H9 (cell line): ENCODE data around the gene MYO5B. TPM values are rescaled to one million over a fixed set of nuclear protein-coding genes. Genes with fewer than 3 reads are reported as not detected.

Experiments
- DNase-seq: peaks from one replicate; pipeline ENCODE4 v3.0.0-alpha.2; 2017
- H2AFZ ChIP-seq: one replicate; pipeline ENCODE4 v1.6.1; 2013; ENCODE audit warnings: mild to moderate bottlenecking, low read length, control low read depth, moderate library complexity
- H2AK5ac ChIP-seq: 2 replicates; pipeline ENCODE4 v1.6.1; 2013; ENCODE audit warnings: low read length, control low read depth, mixed read lengths; ENCODE audit not compliant: insufficient read length
- H2BK120ac ChIP-seq: one replicate; pipeline ENCODE4 v1.6.1; 2013; ENCODE audit warnings: low read depth, mild to moderate bottlenecking, low read length, control low read depth, inconsistent platforms; ENCODE audit not compliant: poor library complexity, severe bottlenecking
- H2BK12ac ChIP-seq: 2 replicates; pipeline ENCODE4 v1.6.1; 2013; ENCODE audit warnings: low read length, control low read depth, mixed read lengths, low read depth; ENCODE audit not compliant: insufficient read length
- H2BK15ac ChIP-seq: 2 replicates; pipeline ENCODE4 v1.6.1; 2013; ENCODE audit warnings: low read depth, low read length, control low read depth
- H2BK20ac ChIP-seq: one replicate; pipeline ENCODE4 v1.6.1; 2013; ENCODE audit warnings: low read depth, mild to moderate bottlenecking, low read length, control low read depth, inconsistent platforms; ENCODE audit not compliant: poor library complexity, severe bottlenecking
- H2BK5ac ChIP-seq: 2 replicates; pipeline ENCODE4 v1.6.1; 2013; ENCODE audit warnings: low read length, control low read depth, mixed read lengths; ENCODE audit not compliant: insufficient read length
- H3K14ac ChIP-seq: 2 replicates; pipeline ENCODE4 v1.6.1; 2013; ENCODE audit warnings: low read length, control low read depth; ENCODE audit not compliant: insufficient read depth
- H3K18ac ChIP-seq: 2 replicates; pipeline ENCODE4 v1.6.1; 2013; ENCODE audit warnings: low read depth, mild to moderate bottlenecking, mixed read lengths, low read length, control low read depth; ENCODE audit not compliant: insufficient read length
- H3K23ac ChIP-seq: 2 replicates; pipeline ENCODE4 v1.6.1; 2013; ENCODE audit warnings: low read length, control low read depth, mixed read lengths, low read depth; ENCODE audit not compliant: insufficient read length
- H3K23me2 ChIP-seq: 2 replicates; pipeline ENCODE4 v1.6.1; 2013; ENCODE audit warnings: low read depth, mild to moderate bottlenecking, mixed read lengths, low read length, control low read depth; ENCODE audit not compliant: insufficient read length, poor library complexity, severe bottlenecking
- H3K27ac ChIP-seq: 2 replicates; pipeline ENCODE4 v1.5.1; 2013; ENCODE audit warnings: low read length, control low read depth, mixed read lengths, low read depth; ENCODE audit not compliant: insufficient read length
- H3K27me3 ChIP-seq: 2 replicates; pipeline ENCODE4 v1.6.1; 2013; ENCODE audit warnings: low read length, control low read depth, inconsistent platforms; ENCODE audit not compliant: insufficient read depth
- H3K4ac ChIP-seq: 2 replicates; pipeline ENCODE4 v1.6.1; 2013; ENCODE audit warnings: low read depth, mild to moderate bottlenecking, control low read depth, inconsistent platforms, low read length, moderate library complexity
- H3K4me1 ChIP-seq: 2 replicates; pipeline ENCODE4 v1.6.1; 2013; ENCODE audit warnings: low read length, control low read depth, inconsistent platforms; ENCODE audit not compliant: insufficient read depth
- H3K4me2 ChIP-seq: 2 replicates; pipeline ENCODE4 v1.6.1; 2013; ENCODE audit warnings: low read length, control low read depth, mixed read lengths; ENCODE audit not compliant: insufficient read length, insufficient read depth
- H3K56ac ChIP-seq: 2 replicates; pipeline ENCODE4 v1.6.1; 2013; ENCODE audit warnings: low read depth, mild to moderate bottlenecking, mixed read lengths, low read length, control low read depth; ENCODE audit not compliant: insufficient read length
- H3K79me1 ChIP-seq: 2 replicates; pipeline ENCODE4 v1.6.1; 2013; ENCODE audit warnings: low read depth, mild to moderate bottlenecking, moderate library complexity, low read length, control low read depth, inconsistent platforms; ENCODE audit not compliant: insufficient read depth, poor library complexity, severe bottlenecking
- H3K79me2 ChIP-seq: 2 replicates; pipeline ENCODE4 v1.6.1; 2013; ENCODE audit warnings: low read length, control low read depth, inconsistent platforms; ENCODE audit not compliant: insufficient read depth
- H3K9ac ChIP-seq: 2 replicates; pipeline ENCODE4 v1.6.1; 2013; ENCODE audit warnings: low read length, control low read depth, mixed read lengths; ENCODE audit not compliant: insufficient read length; ENCODE audit errors: extremely low read depth
- H3K9me3 ChIP-seq: one replicate; pipeline ENCODE4 v1.6.1; 2013; ENCODE audit warnings: low read depth, low read length, inconsistent platforms; ENCODE audit not compliant: control insufficient read depth
- H3T11ph ChIP-seq: one replicate; pipeline ENCODE4 v1.6.1; 2013; ENCODE audit warnings: mild to moderate bottlenecking, low read length, control low read depth, inconsistent platforms
- H4K20me1 ChIP-seq: one replicate; pipeline ENCODE4 v1.6.1; 2013; ENCODE audit not compliant: control insufficient read depth, insufficient read length, insufficient read depth
- H4K5ac ChIP-seq: 2 replicates; pipeline ENCODE4 v1.6.1; 2013; ENCODE audit warnings: low read depth, mild to moderate bottlenecking, mixed read lengths, low read length, control low read depth; ENCODE audit not compliant: insufficient read length
- H4K8ac ChIP-seq: replicated peaks from 2 replicates; pipeline ENCODE4 v1.6.1; 2013; ENCODE audit warnings: low read length, control low read depth, mixed read lengths, low read depth; ENCODE audit not compliant: insufficient read length
- H4K91ac ChIP-seq: 2 replicates; pipeline ENCODE4 v1.6.1; 2013; ENCODE audit warnings: low read depth, mild to moderate bottlenecking, moderate library complexity, mixed read lengths, low read length, control low read depth; ENCODE audit not compliant: insufficient read length
- H3K27ac Mint-ChIP-seq, 3 experiments: 2 replicates in 2 of 3; 3 replicates in 1 of 3; pipeline ENCODE4 v1.8.0; 2020 to 2021; ENCODE audit warnings: mixed read lengths in 3 of 3, mild to moderate bottlenecking in 1 of 3, moderate library complexity in 1 of 3
- H3K27me3 Mint-ChIP-seq: 2 replicates; pipeline ENCODE4 v1.8.0; 2021; ENCODE audit warnings: low read depth, mild to moderate bottlenecking, moderate library complexity, mixed read lengths
- H3K36me3 Mint-ChIP-seq, 3 experiments: 2 replicates in 2 of 3; 3 replicates in 1 of 3; pipeline ENCODE4 v1.8.0; 2020 to 2021; ENCODE audit warnings: low read depth in 3 of 3, mixed read lengths in 3 of 3; ENCODE audit not compliant: insufficient read depth in 1 of 3
- H3K4me1 Mint-ChIP-seq, 2 experiments: 2 replicates each; pipeline ENCODE4 v1.8.0; 2020; ENCODE audit warnings: mixed read lengths in 2 of 2
- H3K4me3 Mint-ChIP-seq, 2 experiments: 2 replicates in 1 of 2; 3 replicates in 1 of 2; pipeline ENCODE4 v1.8.0; 2020 to 2021; ENCODE audit warnings: mild to moderate bottlenecking in 2 of 2, mixed read lengths in 2 of 2, moderate library complexity in 1 of 2
- H3K9me3 Mint-ChIP-seq, 2 experiments: 2 replicates in 1 of 2; 3 replicates in 1 of 2; pipeline ENCODE4 v1.8.0; 2020; ENCODE audit warnings: mild to moderate bottlenecking in 2 of 2, mixed read lengths in 2 of 2, moderate library complexity in 1 of 2
- CTCF ChIP-seq: fragments of 200-600 bp; sonication (generic); conservative IDR thresholded peaks from 3 replicates; pipeline ENCODE4 v1.8.0; 2021; ENCODE audit warnings: antibody characterized with exemption, mild to moderate bottlenecking
- WGBS: extraction: QIAGEN DNeasy Blood & Tissue Kit; methylation state at CpG from one replicate; pipeline ENCODE4 v1.1.7; 2013; ENCODE audit warnings: missing lambda C conversion rate, low lambda C conversion rate, mixed read lengths; ENCODE audit not compliant: insufficient read length; ENCODE audit errors: extremely low coverage; 5-methylcytosine and 5-hydroxymethylcytosine counted together
- total RNA-seq: library from RNA; stranded (reverse); gene quantifications from 2 replicates; pipeline ENCODE4 v1.2.1, GENCODE V29; 2021

MYO5B gene
- total RNA-seq, 1 experiment from 2014 or later: 9.3 TPM

GRCh38 chr18:49907346-49907929 is 287.5 kb downstream of the MYO5B start:
- Histone ChIP-seq H3K23ac (no peak overlapping the region), H3K9ac (no peak overlapping the region), H4K5ac (no peak overlapping the region), H3K14ac (no peak overlapping the region; the same call in 1 of the 2 replicates), H2AK5ac (no peak overlapping the region), H2BK5ac (no peak overlapping the region), H4K8ac (no peak overlapping the region), H3T11ph (no peak overlapping the region), H3K27me3 (no peaks in the 10 kb centered on the region), H2BK12ac (no peak overlapping the region), H3K23me2 (no peaks in the 10 kb centered on the region), H3K79me2 (no peaks in the 10 kb centered on the region), H4K20me1 (no peaks in the 10 kb centered on the region), H3K4me2 (no peak overlapping the region), H3K18ac (no peak overlapping the region), H2BK15ac (no peak overlapping the region), H2AFZ (no peak overlapping the region), H3K79me1 (no peaks in the 10 kb centered on the region), H3K27ac (no peak overlapping the region), H2BK20ac (no peak overlapping the region), H3K4ac (no peak overlapping the region), H4K91ac (no peak overlapping the region), H3K56ac (no peak overlapping the region), H3K9me3 (no peaks in the 10 kb centered on the region), H2BK120ac (no peak overlapping the region), H3K4me1 (peaks cover 3% of the 10 kb centered on the region; the same call in 1 of the 2 replicates)
- WGBS: no CpG with 5 or more reads among the region's 3 CpGs
- Mint-ChIP-seq H3K4me1 (peaks cover 16 to 22% of the 10 kb centered on the region in 2 experiments), H3K36me3 (peaks cover 7 to 14% (median 10%) of the 10 kb centered on the region in 3 experiments; a peak in 6 of 7 replicates), H3K27ac (no peak overlapping the region), H3K27me3 (peaks cover 13% of the 10 kb centered on the region), H3K4me3 (no peak overlapping the region), H3K9me3 (peaks cover 7 to 8% of the 10 kb centered on the region in 2 experiments; a peak in 4 of 5 replicates)
- TF ChIP-seq CTCF: no peak
- no peak for DNase-seq
